HepG2 (cell line): ENCODE measurements around the gene LTK. TPM values are rescaled to one million over a fixed set of nuclear protein-coding genes. Genes with fewer than 3 reads are reported as not detected.

Experiments used
- ARID4A ChIP-seq: sonication (generic); formaldehyde crosslinking; IDR thresholded peaks from 2 replicates; pipeline ENCODE4 v1.5.0; 2020; ENCODE audit warnings: mild to moderate bottlenecking, missing genetic modification reagents, borderline replicate concordance
- ATAD3A ChIP-seq: sonication (generic); formaldehyde crosslinking; IDR thresholded peaks from 2 replicates; pipeline ENCODE4 v1.4.0; 2020; ENCODE audit warnings: missing genetic modification reagents
- HNF4G ChIP-seq, 2 experiments: sonication (generic) in 1 of 2; formaldehyde crosslinking in 1 of 2; IDR thresholded peaks; 2 replicates each; pipeline versions ENCODE4 v1.4.0 to v1.6.1; 2011 to 2020; ENCODE audit warnings: borderline replicate concordance in 2 of 2, low read depth in 2 of 2, mild to moderate bottlenecking in 2 of 2, low read length in 1 of 2, missing genetic modification reagents in 1 of 2, moderate library complexity in 1 of 2
- KLF15 ChIP-seq: sonication (generic); formaldehyde crosslinking; IDR thresholded peaks from 2 replicates; pipeline ENCODE4 v1.8.1; 2023; ENCODE audit warnings: borderline replicate concordance, mild to moderate bottlenecking, inconsistent platforms, missing genetic modification reagents, mixed read lengths
- MED13 ChIP-seq: sonication (generic); formaldehyde crosslinking; IDR thresholded peaks from 2 replicates; pipeline ENCODE4 v1.5.0; 2020; ENCODE audit warnings: missing genetic modification reagents
- PAWR ChIP-seq: sonication (generic); formaldehyde crosslinking; IDR thresholded peaks from 2 replicates; pipeline ENCODE4 v1.4.0; 2020; ENCODE audit warnings: missing genetic modification reagents, mild to moderate bottlenecking, borderline replicate concordance
- PAXIP1 ChIP-seq: sonication (generic); formaldehyde crosslinking; conservative IDR thresholded peaks from 2 replicates; pipeline ENCODE4 v1.4.0; 2020; ENCODE audit warnings: mild to moderate bottlenecking, missing genetic modification reagents, moderate library complexity
- PHF5A ChIP-seq: IDR thresholded peaks from one replicate; pipeline ENCODE4 v1.6.1; 2018; ENCODE audit warnings: low read depth, missing genetic modification reagents; ENCODE audit not compliant: unreplicated experiment
- PPARG ChIP-seq: conservative IDR thresholded peaks from 2 replicates; pipeline ENCODE4 v1.6.1; 2016; ENCODE audit warnings: missing biosample characterization, missing genetic modification reagents
- PREB ChIP-seq: sonication (generic); formaldehyde crosslinking; IDR thresholded peaks from 2 replicates; pipeline ENCODE4 v1.4.0; 2020; ENCODE audit warnings: missing genetic modification reagents
- SIX4 ChIP-seq: sonication (generic); formaldehyde crosslinking; IDR thresholded peaks from 2 replicates; pipeline ENCODE4 v1.4.0; 2020; ENCODE audit warnings: missing genetic modification reagents
- SP1 ChIP-seq, 2 experiments: fragments of 450-650 bp in 1 of 2; sonication (generic) in 1 of 2; formaldehyde crosslinking in 1 of 2; IDR thresholded peaks; 2 replicates each; pipeline versions ENCODE4 v1.4.0 to v1.6.1; 2016 to 2020; ENCODE audit warnings: missing genetic modification reagents in 1 of 2
- TP53 ChIP-seq: sonication (generic); formaldehyde crosslinking; conservative IDR thresholded peaks from 2 replicates; pipeline ENCODE4 v1.4.0; 2020; ENCODE audit warnings: missing genetic modification reagents
- ZBTB49 ChIP-seq: sonication (generic); formaldehyde crosslinking; IDR thresholded peaks from 2 replicates; pipeline ENCODE4 v1.4.0; 2020; ENCODE audit warnings: missing genetic modification reagents, borderline replicate concordance
- ZNF331 ChIP-seq: sonication (generic); formaldehyde crosslinking; IDR thresholded peaks from 2 replicates; pipeline ENCODE4 v1.4.0; 2020; ENCODE audit warnings: missing genetic modification reagents
- ZNF83 ChIP-seq: sonication (generic); formaldehyde crosslinking; IDR thresholded peaks from 2 replicates; pipeline ENCODE4 v1.4.0; 2020; ENCODE audit warnings: missing genetic modification reagents, mild to moderate bottlenecking, borderline replicate concordance
- polyA plus RNA-seq, 8 experiments: library from polyadenylated mRNA; depleted of rRNA in 3 of 8; stranded (reverse) in 7 of 8; unstranded in 1 of 8; fragments of >200 nt; fragmentation: Illumina TruSeq in 4 of 8; extraction: Trizol in 4 of 8; gene quantifications; 2 replicates each; pipeline versions ENCODE4 v1.2.1 to v1.2.3, GENCODE V29; 2011 to 2016; ENCODE audit warnings: low read depth in 4 of 8, missing spikeins in 1 of 8, mixed read lengths in 1 of 8; ENCODE audit not compliant: insufficient read depth in 1 of 8
- total RNA-seq, 5 experiments: library from RNA; depleted of rRNA; stranded (reverse); fragments of >200 nt; fragmentation: Illumina TruSeq; extraction: Trizol; gene quantifications; 2 replicates each; pipeline ENCODE4 v1.2.3, GENCODE V29; 2016; ENCODE audit warnings: low read depth in 1 of 5

LTK gene
- total and polyA plus RNA-seq, 2 of the 13 experiments (the other 11 are each of a cell fraction or from before 2014, with no cell fraction given), result 0.01 TPM; not detected in 1

- peak; percentile 78 for TF ChIP-seq ARID4A
- 0 out of 2 replicates have a peak, but pooled peaks have one; percentile 13 for TF ChIP-seq SIX4
- no peak for TF ChIP-seq TP53 (CRISPR knock-in tag)
- TF ChIP-seq SP1 (IDR thresholded peaks at IDR 0.05), result no peak
- peak; percentile 66; the same call in 1 of the 2 replicates for TF ChIP-seq SP1 (CRISPR knock-in tag; IDR thresholded peaks at IDR 0.05)
- TF ChIP-seq ZNF331, result peak; percentile 65; the same call in 1 of the 2 replicates
- no peak for TF ChIP-seq PREB (CRISPR knock-in tag)
- no peak for TF ChIP-seq ZBTB49 (CRISPR knock-in tag)
- no peak for TF ChIP-seq PAWR
- 0 out of 2 replicates have a peak, but pooled peaks have one; percentile 30 for TF ChIP-seq MED13 (CRISPR knock-in tag)
- TF ChIP-seq KLF15 (CRISPR knock-in tag), result 0 out of 2 replicates have a peak, but pooled peaks have one; percentile 27
- peak; percentile 81 for TF ChIP-seq PAXIP1 (CRISPR knock-in tag)
- no peak for TF ChIP-seq PHF5A (CRISPR knock-in tag)
- no peak for TF ChIP-seq ATAD3A (CRISPR knock-in tag)
- TF ChIP-seq ZNF83 (CRISPR knock-in tag), result 0 out of 2 replicates have a peak, but pooled peaks have one; percentile 19
- peak; percentile 10; the same call in 1 of the 2 replicates for TF ChIP-seq PPARG (CRISPR knock-in tag)
- peak; percentile 25; the same call in 1 of the 2 replicates for TF ChIP-seq HNF4G (IDR thresholded peaks at IDR 0.05; ENCODE audit: borderline replicate concordance, low read depth, low read length)
- 0 out of 2 replicates have a peak, but pooled peaks have one; percentile 18 for TF ChIP-seq HNF4G (CRISPR knock-in tag; IDR thresholded peaks at IDR 0.05; ENCODE audit: borderline replicate concordance, low read depth)
Observed at GRCh38 chr15:41493205-41493901, 20.3 kb downstream of the LTK start, which contains the start of gene ITPKA (continued).
